Sigmoid colon (tissue), 7 donors: ENCODE data around the gene NLGN4Y. TPM values are rescaled to one million over a fixed set of nuclear protein-coding genes. Genes with fewer than 3 reads are reported as not detected.

Source experiments
- DNase-seq: peaks from one replicate; pipeline ENCODE4 v3.0.0-alpha.2; 2019
- H3K27ac ChIP-seq, 4 donors: fragments of 200-600 bp; sonication (generic); one replicate each; pipeline ENCODE4 v1.5.1; 2016 to 2019; ENCODE audit warnings: mild to moderate bottlenecking in 1 of 4
- H3K27me3 ChIP-seq, 3 donors: fragments of 200-600 bp; sonication (generic); one replicate each; pipeline ENCODE4 v1.5.1; 2019; ENCODE audit warnings: mild to moderate bottlenecking in 1 of 3
- H3K36me3 ChIP-seq, 4 donors: fragments of 200-600 bp; sonication (generic); one replicate each; pipeline ENCODE4 v1.5.1; 2016 to 2019
- H3K4me1 ChIP-seq, 4 donors: fragments of 200-600 bp; sonication (generic); one replicate each; pipeline ENCODE4 v1.5.1; 2017 to 2019
- H3K4me3 ChIP-seq, 4 donors: fragments of 200-600 bp; sonication (generic); one replicate each; pipeline ENCODE4 v1.5.1; 2017 to 2019; ENCODE audit warnings: mild to moderate bottlenecking in 2 of 4, moderate library complexity in 1 of 4
- H3K9me3 ChIP-seq, 4 donors: fragments of 200-600 bp in 3 of 4; sonication (generic) in 3 of 4; one replicate each; pipeline versions ENCODE4 v1.5.1 to v1.6.1; 2013 to 2019
- EP300 ChIP-seq, 4 donors: sonication (generic); formaldehyde crosslinking; IDR thresholded peaks; one replicate each; pipeline ENCODE4 v1.6.1; 2017; ENCODE audit warnings: antibody characterized with exemption in 4 of 4
- POLR2A ChIP-seq, 2 donors: fragments of 450-650 bp; IDR thresholded peaks; one replicate each; pipeline ENCODE4 v1.6.1; 2016; ENCODE audit warnings: antibody characterized with exemption in 2 of 2, mild to moderate bottlenecking in 2 of 2, moderate library complexity in 2 of 2
- POLR2AphosphoS5 ChIP-seq, 4 donors: sonication (generic); formaldehyde crosslinking; IDR thresholded peaks; one replicate each; pipeline ENCODE4 v1.6.1; 2017; ENCODE audit warnings: antibody characterized with exemption in 4 of 4
- WGBS, 2 donors: extraction: QIAGEN DNeasy Blood & Tissue Kit; methylation state at CpG; one replicate each; pipeline ENCODE4 v1.1.7; 2013; 5-methylcytosine and 5-hydroxymethylcytosine counted together
- intact Hi-C: fragments of 100-400 bp; cut with DNase I; formaldehyde crosslinking; loops from one replicate; pipeline ENCODE4 v1.15.1; 2023
- polyA plus RNA-seq, 3 donors: library from polyadenylated mRNA; stranded (reverse); fragments of 200-250 nt; gene quantifications; one replicate each; pipeline ENCODE4 v1.2.3, GENCODE V29; 2013
- total RNA-seq, 4 donors: library from RNA; depleted of rRNA; stranded (reverse); fragments of >200 nt; gene quantifications; one replicate each; pipeline ENCODE4 v1.1.0, GENCODE V29; 2016
- TF ChIP-seq, protein P1 (sequence below), 4 experiments: fragments of 450-650 bp in 3 of 4; fragments of 200-600 bp in 1 of 4; IDR thresholded peaks; one replicate each; pipeline ENCODE4 v1.5.1; 2016 to 2019; ENCODE audit warnings: antibody characterized with exemption in 4 of 4, mild to moderate bottlenecking in 3 of 4, moderate library complexity in 2 of 4
- donor health status: healthy with polysubstance abuse.
- donor health status: Bipolar disorder and iron deficiency.
- donor health status: healthy.

Gene NLGN4Y
- total and polyA plus RNA-seq, 7 donors: under 0.01 to 46.8 (median 11.0) TPM; not detected in 3

DNA sequence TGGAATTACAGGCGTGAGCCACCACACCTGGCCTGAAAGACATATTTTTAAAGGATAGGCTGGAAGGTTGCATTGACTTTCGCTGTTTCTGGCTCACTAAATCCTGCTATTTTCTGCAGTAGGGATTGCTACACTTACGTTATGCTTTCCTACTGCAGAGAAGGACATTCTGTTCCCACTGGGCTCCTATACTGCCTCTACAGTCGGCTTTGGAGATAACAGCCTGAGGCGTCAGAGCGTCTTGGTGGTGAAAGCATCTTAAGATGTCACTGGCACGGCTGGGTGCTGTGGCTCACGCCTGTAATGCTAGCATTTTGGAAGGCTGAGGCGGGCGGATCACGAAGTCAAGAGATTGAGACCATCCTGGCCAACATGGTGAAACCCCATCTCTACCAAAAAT lies 77.0 kb downstream of the NLGN4Y start:
- H3K36me3 ChIP-seq: no peaks in the 10 kb centered on the region

DNA sequence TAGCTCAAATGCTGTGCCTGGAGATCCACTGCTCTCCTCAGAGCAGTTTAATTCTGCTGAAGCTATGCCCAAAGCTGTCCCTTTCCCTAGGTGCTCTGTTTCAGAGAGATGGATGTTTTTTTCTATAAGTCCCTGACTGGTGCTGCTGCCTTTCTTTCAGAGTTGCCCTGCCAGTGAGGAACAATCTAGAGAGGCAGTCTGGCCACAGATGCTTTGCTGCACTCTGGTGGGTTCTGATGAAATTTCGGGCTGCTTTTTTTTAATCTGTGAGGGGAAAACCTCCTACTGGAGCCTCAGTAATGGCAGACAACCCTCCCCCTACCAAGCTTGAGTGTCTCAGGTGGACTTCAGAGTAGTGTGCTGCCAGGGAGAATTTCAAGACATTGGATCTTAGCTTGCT lies 93.3 kb downstream of the NLGN4Y start:
- Histone ChIP-seq H3K27ac (no peak overlapping the region), H3K9me3 (no peaks in the 10 kb centered on the region), H3K4me3 (no peak overlapping the region), H3K36me3 (no peaks in the 10 kb centered on the region), H3K27me3 (no peaks in the 10 kb centered on the region), H3K4me1 (no peaks in the 10 kb centered on the region)
- DNase-seq: no peak
- intact Hi-C loops: no loop called here
- WGBS, 2 donors: 28 to 78% methylated on average over 1 of the region's 1 CpG
- TF ChIP-seq EP300 (IDR thresholded peaks at IDR 0.05) (no peak), POLR2AphosphoS5 (IDR thresholded peaks at IDR 0.05) (no peak)

More for the DNA sequence above, 77.0 kb downstream of the NLGN4Y start:
- intact Hi-C loops: no loop called here
- no peaks in the 10 kb centered on the region for H3K9me3 ChIP-seq
- TF ChIP-seq POLR2A (IDR thresholded peaks at IDR 0.05): no peak
- no peak for TF ChIP-seq EP300 (IDR thresholded peaks at IDR 0.05)
- TF ChIP-seq POLR2AphosphoS5 (IDR thresholded peaks at IDR 0.05): no peak
- TF ChIP-seq, protein P1, sequence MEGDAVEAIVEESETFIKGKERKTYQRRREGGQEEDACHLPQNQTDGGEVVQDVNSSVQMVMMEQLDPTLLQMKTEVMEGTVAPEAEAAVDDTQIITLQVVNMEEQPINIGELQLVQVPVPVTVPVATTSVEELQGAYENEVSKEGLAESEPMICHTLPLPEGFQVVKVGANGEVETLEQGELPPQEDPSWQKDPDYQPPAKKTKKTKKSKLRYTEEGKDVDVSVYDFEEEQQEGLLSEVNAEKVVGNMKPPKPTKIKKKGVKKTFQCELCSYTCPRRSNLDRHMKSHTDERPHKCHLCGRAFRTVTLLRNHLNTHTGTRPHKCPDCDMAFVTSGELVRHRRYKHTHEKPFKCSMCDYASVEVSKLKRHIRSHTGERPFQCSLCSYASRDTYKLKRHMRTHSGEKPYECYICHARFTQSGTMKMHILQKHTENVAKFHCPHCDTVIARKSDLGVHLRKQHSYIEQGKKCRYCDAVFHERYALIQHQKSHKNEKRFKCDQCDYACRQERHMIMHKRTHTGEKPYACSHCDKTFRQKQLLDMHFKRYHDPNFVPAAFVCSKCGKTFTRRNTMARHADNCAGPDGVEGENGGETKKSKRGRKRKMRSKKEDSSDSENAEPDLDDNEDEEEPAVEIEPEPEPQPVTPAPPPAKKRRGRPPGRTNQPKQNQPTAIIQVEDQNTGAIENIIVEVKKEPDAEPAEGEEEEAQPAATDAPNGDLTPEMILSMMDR (IDR thresholded peaks at IDR 0.05): no peak
- no peak for DNase-seq
- 90% methylated on average over 11 of the region's 11 CpGs for WGBS, 2 donors
- no peaks in the 10 kb centered on the region for H3K27me3 ChIP-seq
- H3K4me1 ChIP-seq: no peaks in the 10 kb centered on the region
- H3K4me3 ChIP-seq: no peak overlapping the region
- no peak overlapping the region for H3K27ac ChIP-seq

DNA sequence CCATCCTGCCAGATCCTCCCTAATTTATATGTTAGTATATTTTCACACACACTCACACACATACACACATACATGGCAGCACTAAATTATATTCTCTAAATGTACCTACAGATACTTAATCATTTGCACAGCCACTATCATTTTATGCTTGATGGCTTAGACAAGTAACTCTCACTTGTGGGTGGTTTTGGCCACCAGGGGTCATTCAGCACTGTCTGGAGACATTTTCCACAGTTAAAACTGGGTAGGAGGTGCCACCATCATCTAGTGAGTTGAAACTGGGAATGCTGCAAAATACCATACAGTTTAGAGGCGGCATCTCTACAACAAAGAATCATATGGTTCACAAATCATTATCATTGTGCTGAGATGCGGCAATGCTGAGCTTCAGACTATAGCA lies 94.2 kb downstream of the NLGN4Y start:
- 97% methylated on average over 2 of the region's 2 CpGs for WGBS, 2 donors
- no peaks in the 10 kb centered on the region for H3K36me3 ChIP-seq
- no peaks in the 10 kb centered on the region for H3K27me3 ChIP-seq
- H3K9me3 ChIP-seq: no peaks in the 10 kb centered on the region
- H3K4me3 ChIP-seq: no peak overlapping the region
- no peaks in the 10 kb centered on the region for H3K4me1 ChIP-seq
- DNase-seq: no peak
- TF ChIP-seq POLR2A (IDR thresholded peaks at IDR 0.05): no peak
- no peak for TF ChIP-seq EP300 (IDR thresholded peaks at IDR 0.05)
- intact Hi-C loops: no loop called here
- no peak overlapping the region for H3K27ac ChIP-seq

DNA sequence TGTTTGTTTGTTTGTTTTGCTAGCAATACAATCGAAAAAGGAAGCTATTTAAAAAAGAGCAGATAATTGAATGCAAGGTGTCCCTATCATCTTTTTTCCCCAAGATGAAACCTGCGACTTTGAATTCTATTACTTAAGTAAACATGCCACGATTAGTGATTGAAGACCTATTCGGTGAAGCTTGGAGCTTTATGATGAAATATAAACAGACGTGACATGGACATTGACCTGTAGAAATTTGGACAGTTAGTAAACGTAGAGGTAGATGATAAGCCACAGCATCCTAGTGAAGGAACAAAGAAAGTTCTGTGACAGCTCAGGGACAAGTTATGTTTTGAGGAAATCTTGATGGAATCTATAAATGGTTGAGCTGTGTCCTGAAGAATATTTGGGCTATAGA lies 103.9 kb downstream of the NLGN4Y start:
- Histone ChIP-seq H3K27ac (no peak overlapping the region), H3K4me3 (no peak overlapping the region), H3K4me1 (no peaks in the 10 kb centered on the region), H3K27me3 (no peaks in the 10 kb centered on the region), H3K9me3 (no peaks in the 10 kb centered on the region), H3K36me3 (peaks cover 0 to 7% (median 0%) of the 10 kb centered on the region in 4 donors)
- TF ChIP-seq POLR2AphosphoS5 (IDR thresholded peaks at IDR 0.05): no peak
- intact Hi-C loops: no loop called here
- 66 to 81% methylated on average over 6 of the region's 6 CpGs for WGBS, 2 donors
- no peak for DNase-seq

DNA sequence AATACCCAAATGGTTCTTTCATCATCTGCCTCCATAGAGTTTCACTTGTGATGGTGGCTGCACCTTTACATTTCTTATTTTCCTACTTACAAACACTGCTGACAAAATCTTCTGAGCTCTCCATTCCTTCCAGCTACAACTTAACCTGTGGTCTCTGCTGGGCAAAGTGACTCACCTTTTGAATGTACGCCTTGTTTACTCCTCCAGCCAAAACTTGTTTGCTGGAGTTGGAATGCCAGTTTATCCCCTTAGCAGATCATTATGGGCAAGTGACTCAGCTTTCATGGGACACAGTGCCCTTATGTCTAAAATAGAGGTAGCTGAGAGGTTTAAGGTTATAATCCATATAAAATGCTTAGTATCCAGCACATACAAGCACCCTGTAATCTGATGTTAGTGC lies 107.3 kb downstream of the NLGN4Y start:
- Histone ChIP-seq H3K4me3 (no peak overlapping the region), H3K27me3 (no peaks in the 10 kb centered on the region), H3K4me1 (no peaks in the 10 kb centered on the region), H3K36me3 (no peaks in the 10 kb centered on the region), H3K27ac (no peak overlapping the region), H3K9me3 (no peaks in the 10 kb centered on the region)
- DNase-seq: no peak
- intact Hi-C loops: no loop called here
- WGBS, 2 donors: 80 to 82% methylated on average over 1 of the region's 1 CpG
- TF ChIP-seq POLR2AphosphoS5 (IDR thresholded peaks at IDR 0.05): no peak
- no peak for TF ChIP-seq EP300 (IDR thresholded peaks at IDR 0.05)
- TF ChIP-seq, protein P1 (IDR thresholded peaks at IDR 0.05): no peak
- TF ChIP-seq POLR2A (IDR thresholded peaks at IDR 0.05): no peak

DNA sequence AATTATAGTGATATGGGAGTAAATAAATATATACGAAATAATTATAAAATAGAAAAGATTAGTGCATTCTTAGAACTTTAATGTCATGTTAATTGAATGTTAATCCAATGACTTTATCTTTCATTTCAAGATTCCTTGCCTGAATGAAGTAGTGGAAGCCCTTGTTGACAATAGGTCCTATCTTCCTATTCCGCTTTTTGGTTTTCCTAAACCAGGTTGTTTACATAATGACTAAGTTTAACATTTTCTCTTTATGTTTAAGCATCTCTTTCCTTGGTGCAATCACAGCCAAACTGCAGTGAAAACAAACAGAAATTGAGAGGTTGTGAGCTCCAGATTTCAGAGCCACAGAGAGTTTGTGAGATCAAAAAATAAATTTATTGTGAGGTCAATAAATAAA lies 109.4 kb downstream of the NLGN4Y start:
- no peaks in the 10 kb centered on the region for H3K27me3 ChIP-seq
- H3K36me3 ChIP-seq: no peaks in the 10 kb centered on the region
- no peak overlapping the region for H3K4me3 ChIP-seq
- no peak overlapping the region for H3K27ac ChIP-seq
- WGBS, 2 donors: 84 to 86% methylated on average over 2 of the region's 2 CpGs
- DNase-seq: no peak
- no peaks in the 10 kb centered on the region for H3K4me1 ChIP-seq
- TF ChIP-seq POLR2AphosphoS5 (IDR thresholded peaks at IDR 0.05): no peak
- TF ChIP-seq EP300 (IDR thresholded peaks at IDR 0.05): no peak
- no peak for TF ChIP-seq POLR2A (IDR thresholded peaks at IDR 0.05)
- TF ChIP-seq, protein P1 (IDR thresholded peaks at IDR 0.05): no peak
- H3K9me3 ChIP-seq: no peaks in the 10 kb centered on the region
- intact Hi-C loops: no loop called here
